Rectal smooth muscle tissue (tissue), 1 donor: ENCODE measurements around the gene EDN2.

Experiments used
- H3K27ac ChIP-seq: one replicate; pipeline ENCODE4 v1.7.0; 2013; ENCODE audit warnings: low read depth, low read length, inconsistent platforms
- H3K27me3 ChIP-seq: one replicate; pipeline ENCODE4 v1.7.0; 2013; ENCODE audit warnings: low read length; ENCODE audit not compliant: control insufficient read depth, insufficient read depth
- H3K36me3 ChIP-seq: one replicate; pipeline ENCODE4 v1.7.0; 2013; ENCODE audit warnings: low read length; ENCODE audit not compliant: control insufficient read depth, insufficient read depth
- H3K4me1 ChIP-seq: one replicate; pipeline ENCODE4 v1.7.0; 2013; ENCODE audit warnings: low read length; ENCODE audit not compliant: control insufficient read depth, insufficient read depth
- H3K4me3 ChIP-seq: one replicate; pipeline ENCODE4 v1.7.0; 2013; ENCODE audit warnings: low read length
- H3K9ac ChIP-seq: one replicate; pipeline ENCODE4 v1.7.0; 2013; ENCODE audit warnings: low read length

The EDN2 gene

GRCh38 chr1:41442697-41443251 lies 41.7 kb downstream of the EDN2 start:
- Histone ChIP-seq H3K9ac (no peak overlapping the region), H3K36me3 (no peaks in the 10 kb centered on the region), H3K4me1 (no peaks in the 10 kb centered on the region), H3K27ac (no peak overlapping the region), H3K4me3 (no peak overlapping the region), H3K27me3 (no peaks in the 10 kb centered on the region)

DNA sequence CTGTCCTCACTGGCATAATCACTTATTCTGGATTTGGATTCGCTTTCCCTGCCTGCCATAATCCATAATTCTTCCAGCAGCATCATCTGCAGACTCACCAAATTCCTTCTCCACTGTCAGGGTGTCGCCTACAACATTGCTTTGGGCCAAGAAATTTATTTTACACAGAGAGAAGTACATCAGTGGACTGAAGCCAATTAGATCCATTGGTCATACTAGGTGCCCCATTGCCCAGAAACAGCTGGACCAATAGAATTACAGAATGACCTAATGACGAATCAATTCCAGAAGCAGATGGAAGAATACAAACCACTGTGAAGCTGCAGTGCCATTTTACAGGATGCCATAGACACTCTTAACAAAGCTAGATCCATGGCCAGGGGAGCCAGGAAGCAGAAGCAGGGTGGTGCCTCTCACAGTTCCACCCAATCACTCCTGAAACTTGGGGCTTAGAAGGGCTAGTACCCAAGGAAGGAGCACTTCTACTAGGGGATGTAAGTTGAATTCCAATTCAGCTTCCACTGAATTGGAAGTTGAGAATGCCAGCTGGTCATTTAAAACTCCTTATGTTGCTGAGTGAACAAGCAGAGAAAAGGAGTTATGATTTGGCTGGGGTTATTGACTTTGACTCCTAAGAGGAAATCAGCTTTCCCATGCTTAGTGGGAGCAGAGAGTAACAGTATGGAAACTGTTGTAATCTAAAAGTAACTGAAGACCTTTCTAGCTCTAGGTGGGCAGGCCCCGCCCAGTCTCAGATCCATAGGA lies 44.0 kb downstream of the EDN2 start:
- Histone ChIP-seq H3K4me1 (no peaks in the 10 kb centered on the region), H3K27me3 (no peaks in the 10 kb centered on the region), H3K9ac (no peak overlapping the region), H3K36me3 (no peaks in the 10 kb centered on the region), H3K27ac (no peak overlapping the region), H3K4me3 (no peak overlapping the region)

DNA sequence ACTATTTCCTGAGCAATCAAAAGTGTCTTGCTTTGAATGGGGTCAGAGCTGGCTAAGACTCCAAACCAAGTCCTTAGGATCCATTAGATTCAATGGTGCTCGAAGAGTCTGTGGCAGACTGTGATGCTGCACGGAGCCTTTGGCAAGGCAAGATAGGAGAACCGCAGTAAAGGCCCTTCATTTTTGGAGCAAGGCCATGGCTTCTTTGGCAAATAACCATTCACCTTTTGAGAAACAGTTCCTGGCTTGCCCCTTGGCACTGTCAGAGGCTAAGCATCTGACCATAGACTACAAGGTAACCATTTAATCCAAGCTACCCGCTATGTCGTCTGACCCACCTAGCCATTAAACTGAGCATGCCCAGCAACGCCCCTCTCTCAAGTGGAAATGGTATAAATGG lies 45.2 kb downstream of the EDN2 start:
- no peak overlapping the region for H3K27ac ChIP-seq
- H3K36me3 ChIP-seq = no peaks in the 10 kb centered on the region
- H3K4me3 ChIP-seq = no peak overlapping the region
- H3K27me3 ChIP-seq = no peaks in the 10 kb centered on the region
- H3K9ac ChIP-seq = no peak overlapping the region
- no peaks in the 10 kb centered on the region for H3K4me1 ChIP-seq

GRCh38 chr1:41438711-41439110 lies 45.8 kb downstream of the EDN2 start:
- Histone ChIP-seq H3K4me1 (no peaks in the 10 kb centered on the region), H3K9ac (no peak overlapping the region), H3K27me3 (no peaks in the 10 kb centered on the region), H3K4me3 (no peak overlapping the region), H3K27ac (no peak overlapping the region), H3K36me3 (no peaks in the 10 kb centered on the region)

GRCh38 chr1:41437011-41437355 lies 47.5 kb downstream of the EDN2 start:
- Histone ChIP-seq H3K27ac (no peak overlapping the region), H3K27me3 (no peaks in the 10 kb centered on the region), H3K4me1 (peaks cover 13% of the 10 kb centered on the region), H3K9ac (no peak overlapping the region), H3K4me3 (no peak overlapping the region), H3K36me3 (no peaks in the 10 kb centered on the region)

- Histone ChIP-seq H3K27me3 (no peaks in the 10 kb centered on the region), H3K27ac (no peak overlapping the region), H3K4me1 (peaks cover 15% of the 10 kb centered on the region), H3K36me3 (no peaks in the 10 kb centered on the region), H3K9ac (no peak overlapping the region), H3K4me3 (no peak overlapping the region)
Observed at GRCh38 chr1:41436281-41437010, 48.0 kb downstream of the EDN2 start.

DNA sequence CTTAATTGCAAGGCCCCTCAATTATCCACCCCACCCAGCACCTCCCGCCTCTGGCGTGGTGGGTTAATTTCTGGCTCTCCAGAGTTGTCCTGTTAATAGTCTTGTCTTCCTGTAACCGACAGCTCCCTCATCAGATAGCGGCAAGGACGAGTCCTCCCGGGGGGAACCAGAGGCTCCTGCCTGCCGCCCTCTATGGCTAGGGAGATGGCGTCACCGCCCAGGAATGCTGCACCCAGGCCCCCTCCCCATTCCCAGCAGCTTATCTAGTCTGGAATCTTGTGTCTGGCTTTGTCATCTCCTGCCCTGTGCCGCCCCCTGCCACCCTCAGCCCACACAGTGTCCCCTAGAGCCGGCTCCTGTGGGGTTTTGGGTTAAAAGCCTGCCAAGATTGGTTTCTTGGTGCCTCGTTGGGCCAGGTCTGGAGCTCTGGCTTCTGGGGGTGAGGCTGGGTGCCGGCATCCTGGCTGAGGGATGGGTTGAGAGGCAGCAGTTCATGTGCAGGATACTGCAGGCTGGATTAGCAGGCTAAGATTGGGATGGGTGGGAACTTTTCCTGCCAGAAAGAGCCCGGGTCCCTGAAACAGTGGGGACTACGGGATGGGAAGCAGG lies 48.8 kb downstream of the EDN2 start:
- Histone ChIP-seq H3K4me3 (no peak overlapping the region), H3K27ac (no peak overlapping the region), H3K9ac (no peak overlapping the region), H3K4me1 (peaks cover 15% of the 10 kb centered on the region), H3K27me3 (no peaks in the 10 kb centered on the region), H3K36me3 (no peaks in the 10 kb centered on the region)

DNA sequence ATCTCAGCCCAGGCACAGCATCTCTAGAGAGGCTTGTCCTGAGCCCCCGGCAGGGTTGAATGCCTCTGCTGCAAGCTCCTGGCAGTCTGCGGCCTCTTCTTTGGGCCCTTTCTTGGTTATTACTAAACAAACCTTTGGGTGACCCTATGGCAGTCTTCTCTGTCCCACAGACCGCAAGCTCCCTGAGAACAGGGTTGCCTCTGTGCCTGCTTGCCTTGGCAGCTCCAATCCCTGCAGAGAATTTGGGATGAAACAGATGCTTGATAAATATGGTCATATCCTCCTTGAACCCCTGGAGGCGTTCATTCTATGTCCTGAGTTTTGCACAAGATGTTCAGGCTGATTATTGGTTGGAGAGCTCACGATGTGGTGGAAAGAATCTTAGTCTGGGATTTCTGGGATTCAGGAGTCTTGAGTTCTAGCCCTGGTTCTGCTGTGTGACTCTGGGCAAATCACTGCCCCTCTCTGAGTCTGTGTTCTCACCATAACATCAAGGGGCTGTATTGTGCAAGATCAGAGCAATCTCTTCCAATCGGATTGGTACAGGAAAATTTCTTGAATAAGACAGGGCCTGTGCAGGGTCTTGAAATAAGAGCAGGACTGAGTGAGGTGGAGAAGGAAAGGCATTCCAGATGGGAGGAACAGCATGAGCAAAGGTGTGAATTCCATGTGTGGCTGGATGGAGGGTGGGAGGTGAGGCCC lies 49.6 kb downstream of the EDN2 start:
- peaks cover 15% of the 10 kb centered on the region for H3K4me1 ChIP-seq
- H3K27me3 ChIP-seq = no peaks in the 10 kb centered on the region
- no peak overlapping the region for H3K4me3 ChIP-seq
- H3K36me3 ChIP-seq = no peaks in the 10 kb centered on the region
- no peak overlapping the region for H3K27ac ChIP-seq
- H3K9ac ChIP-seq = no peak overlapping the region

- Histone ChIP-seq H3K4me1 (peaks cover 15% of the 10 kb centered on the region), H3K36me3 (no peaks in the 10 kb centered on the region), H3K9ac (no peak overlapping the region)
Observed at GRCh38 chr1:41434306-41434705, 50.2 kb downstream of the EDN2 start.

GRCh38 chr1:41433501-41433900 lies 51.0 kb downstream of the EDN2 start:
- H3K27ac ChIP-seq = no peak overlapping the region
- H3K36me3 ChIP-seq = no peaks in the 10 kb centered on the region
- no peak overlapping the region for H3K9ac ChIP-seq
- no peak overlapping the region for H3K4me3 ChIP-seq
- peaks cover 15% of the 10 kb centered on the region for H3K4me1 ChIP-seq
- H3K27me3 ChIP-seq = no peaks in the 10 kb centered on the region

More at GRCh38 chr1:41434306-41434705, 50.2 kb downstream of the EDN2 start:
- H3K27me3 ChIP-seq = no peaks in the 10 kb centered on the region
- no peak overlapping the region for H3K4me3 ChIP-seq
- no peak overlapping the region for H3K27ac ChIP-seq

GRCh38 chr1:41432481-41433280 lies 51.8 kb downstream of the EDN2 start:
- Histone ChIP-seq H3K27me3 (no peaks in the 10 kb centered on the region), H3K27ac (no peak overlapping the region), H3K36me3 (no peaks in the 10 kb centered on the region), H3K4me1 (peaks cover 15% of the 10 kb centered on the region), H3K4me3 (no peak overlapping the region), H3K9ac (no peak overlapping the region)
